Endothelial cell of umbilical vein (primary cell): ENCODE data around the gene HIC1.

Experiments
- CTCF ChIP-seq, 2 donors: IDR thresholded peaks; 1 replicate in 1 of 2; 2 replicates in 1 of 2; pipeline ENCODE4 v1.5.1; 2011; ENCODE audit warnings: low read length in 2 of 2, mild to moderate bottlenecking in 2 of 2, moderate library complexity in 2 of 2, control low read depth in 1 of 2, inconsistent platforms in 1 of 2, low read depth in 1 of 2; ENCODE audit not compliant: insufficient read depth in 1 of 2; ENCODE audit errors: extremely low read depth in 1 of 2
- MYC ChIP-seq: IDR thresholded peaks from one replicate; pipeline ENCODE4 v1.6.1; 2011; ENCODE audit warnings: mild to moderate bottlenecking, low read depth, low read length
- POLR2A ChIP-seq: IDR thresholded peaks from 2 replicates; pipeline ENCODE4 v1.6.1; 2012; ENCODE audit warnings: low read depth, mild to moderate bottlenecking, control low read depth, low read length

GRCh38 chr17:2067048-2067561 is 12.2 kb downstream of the HIC1 start:
- TF ChIP-seq CTCF (IDR thresholded peaks at IDR 0.05; ENCODE audit: extremely low read depth in 1 of 2, insufficient read depth in 1 of 2, low read depth in 1 of 2, low read length in 2 of 2), result no peak
- no peak for TF ChIP-seq POLR2A
- TF ChIP-seq MYC, result no peak
